ENCODE results near the gene SHMT2. TPM values are rescaled to one million over a fixed set of nuclear protein-coding genes. Genes with fewer than 3 reads are reported as not detected.

Gene SHMT2
- total RNA-seq, 1 experiment from 2014 or later: 67.1 TPM

- intact Hi-C loops (cut with micrococcal nuclease; ENCODE audit: unreplicated experiment) (no loop called here), in situ Hi-C loops (cut with HindIII; ENCODE audit: low pct_unique_long_range_greater_than_20kb, low sequenced_read_pairs) (no loop called here)
- no peak for DNase-seq (ENCODE audit: low read depth, low spot score)
- peak; percentile 42 for ATAC-seq
- Histone ChIP-seq H3K27me3 (ENCODE audit: control insufficient read depth, insufficient read depth, low read length) (peaks cover 2% of the 10 kb centered on the region; the same call in 1 of the 2 replicates), H3K36me3 (ENCODE audit: control insufficient read depth, insufficient read depth, low read length) (no peaks in the 10 kb centered on the region), H3K27ac (ENCODE audit: low read length) (no peak overlapping the region), H3K4me3 (ENCODE audit: low read depth in 2 of 2, low read length in 2 of 2) (peak overlapping the region; percentile 32 to 56), H3K4me1 (ENCODE audit: control insufficient read depth, insufficient read depth, low read length) (peaks cover 21% of the 10 kb centered on the region), H3K9me3 (ENCODE audit: control insufficient read depth, insufficient read depth, low read depth, low read length) (no peaks in the 10 kb centered on the region)
- POLR2A ChIA-PET: interaction anchor here (0.5 kb wide), 1 partner anchor 93 kb away, joined by 3 read pairs; no protein-coding TSS in a partner anchor
- no TSS peak for BruUV-seq (replicated peaks)
- TF ChIP-seq REST (IDR thresholded peaks at IDR 0.05; ENCODE audit: insufficient read depth in 1 of 2, low read depth in 2 of 2, low read length in 1 of 2): no peak
- peak; percentile 85 for TF ChIP-seq CTCF (IDR thresholded peaks at IDR 0.05)
- CTCF ChIA-PET: interaction anchor here (0.5 to 2.3 kb wide), 11 partner anchors 18 to 752 kb away, joined by 3 to 26 read pairs (median 5); partner anchors contain the start of gene LRP1
Observed at GRCh38 chr12:57243521-57244311, 14.2 kb downstream of the SHMT2 start.

- H3K9me3 ChIP-seq (ENCODE audit: control insufficient read depth, insufficient read depth, low read depth, low read length): no peaks in the 10 kb centered on the region
- H3K27me3 ChIP-seq (ENCODE audit: control insufficient read depth, insufficient read depth, low read length): peaks cover 2% of the 10 kb centered on the region; the same call in 1 of the 2 replicates
- ChIA-PET CTCF (interaction anchor here (0.5 to 1.3 kb wide), 3 partner anchors 17 to 753 kb away, joined by 4 to 8 read pairs (median 4); no protein-coding TSS in a partner anchor), POLR2A (no interaction called here)
- intact Hi-C loops (cut with micrococcal nuclease; ENCODE audit: unreplicated experiment) (no loop called here), in situ Hi-C loops (cut with HindIII; ENCODE audit: low pct_unique_long_range_greater_than_20kb, low sequenced_read_pairs) (no loop called here)
- no TSS peak for BruUV-seq (replicated peaks)
- ATAC-seq: no peak
- H3K4me3 ChIP-seq (ENCODE audit: low read depth in 2 of 2, low read length in 2 of 2): no peak overlapping the region
- no peak for TF ChIP-seq POLR2AphosphoS5 (IDR thresholded peaks at IDR 0.05; ENCODE audit: low read depth, low read length)
- TF ChIP-seq CTCF (IDR thresholded peaks at IDR 0.05): no peak
- no peak for TF ChIP-seq REST (IDR thresholded peaks at IDR 0.05; ENCODE audit: insufficient read depth in 1 of 2, low read depth in 2 of 2, low read length in 1 of 2)
- TF ChIP-seq SIN3A (IDR thresholded peaks at IDR 0.05; ENCODE audit: borderline replicate concordance, insufficient read depth, low read depth, low read length): no peak
- no peak for TF ChIP-seq TCF7L2 (IDR thresholded peaks at IDR 0.05; ENCODE audit: low read depth, low read length)
- DNase-seq (ENCODE audit: low read depth, low spot score): no peak
- H3K27ac ChIP-seq (ENCODE audit: low read length): no peak overlapping the region
- peaks cover 17% of the 10 kb centered on the region for H3K4me1 ChIP-seq (ENCODE audit: control insufficient read depth, insufficient read depth, low read length)
- H3K36me3 ChIP-seq (ENCODE audit: control insufficient read depth, insufficient read depth, low read length): no peaks in the 10 kb centered on the region
Observed at GRCh38 chr12:57244312-57244696, 14.8 kb downstream of the SHMT2 start.

Data from Panc1 (cell line).